ENCODE data around the gene SLC27A3. TPM values are rescaled to one million over a fixed set of nuclear protein-coding genes. Genes with fewer than 3 reads are reported as not detected.

Gene SLC27A3
- total and polyA plus RNA-seq, 9 of the 15 experiments (the other 6 are each of a cell fraction or from before 2014, with no cell fraction given) = 0.57 to 5.2 (median 2.8) TPM

DNA sequence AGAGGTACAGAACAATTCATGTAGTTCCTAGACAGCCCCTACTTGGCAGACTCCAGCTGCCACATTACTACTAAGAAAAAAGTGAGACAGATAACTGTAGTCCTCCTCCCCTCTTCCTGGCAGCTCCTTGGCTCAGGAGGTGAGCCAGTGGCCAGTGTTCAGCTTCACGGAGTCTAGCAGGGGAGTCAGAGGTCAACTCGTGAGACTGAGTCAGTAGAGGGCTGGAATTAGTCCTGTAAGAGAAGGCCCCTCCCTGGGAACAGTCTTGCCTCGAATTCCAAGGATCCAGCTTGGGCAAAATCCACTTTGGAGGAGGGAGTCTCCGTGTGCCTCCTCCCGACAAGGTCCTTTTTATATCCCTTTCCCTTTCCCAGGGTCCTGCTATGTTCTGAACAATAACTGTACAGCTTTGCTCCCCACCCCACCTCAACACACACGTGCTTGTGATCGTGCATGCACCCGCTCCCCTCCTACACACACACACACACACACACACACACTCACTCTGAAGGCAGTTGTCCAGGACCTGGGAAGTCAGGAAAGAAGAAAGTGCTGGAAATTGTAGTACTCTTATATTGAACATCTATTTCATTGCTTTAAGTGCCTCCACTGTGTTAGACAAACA, 22.5 kb upstream of the SLC27A3 start (continued):
- TF ChIP-seq, protein P1, sequence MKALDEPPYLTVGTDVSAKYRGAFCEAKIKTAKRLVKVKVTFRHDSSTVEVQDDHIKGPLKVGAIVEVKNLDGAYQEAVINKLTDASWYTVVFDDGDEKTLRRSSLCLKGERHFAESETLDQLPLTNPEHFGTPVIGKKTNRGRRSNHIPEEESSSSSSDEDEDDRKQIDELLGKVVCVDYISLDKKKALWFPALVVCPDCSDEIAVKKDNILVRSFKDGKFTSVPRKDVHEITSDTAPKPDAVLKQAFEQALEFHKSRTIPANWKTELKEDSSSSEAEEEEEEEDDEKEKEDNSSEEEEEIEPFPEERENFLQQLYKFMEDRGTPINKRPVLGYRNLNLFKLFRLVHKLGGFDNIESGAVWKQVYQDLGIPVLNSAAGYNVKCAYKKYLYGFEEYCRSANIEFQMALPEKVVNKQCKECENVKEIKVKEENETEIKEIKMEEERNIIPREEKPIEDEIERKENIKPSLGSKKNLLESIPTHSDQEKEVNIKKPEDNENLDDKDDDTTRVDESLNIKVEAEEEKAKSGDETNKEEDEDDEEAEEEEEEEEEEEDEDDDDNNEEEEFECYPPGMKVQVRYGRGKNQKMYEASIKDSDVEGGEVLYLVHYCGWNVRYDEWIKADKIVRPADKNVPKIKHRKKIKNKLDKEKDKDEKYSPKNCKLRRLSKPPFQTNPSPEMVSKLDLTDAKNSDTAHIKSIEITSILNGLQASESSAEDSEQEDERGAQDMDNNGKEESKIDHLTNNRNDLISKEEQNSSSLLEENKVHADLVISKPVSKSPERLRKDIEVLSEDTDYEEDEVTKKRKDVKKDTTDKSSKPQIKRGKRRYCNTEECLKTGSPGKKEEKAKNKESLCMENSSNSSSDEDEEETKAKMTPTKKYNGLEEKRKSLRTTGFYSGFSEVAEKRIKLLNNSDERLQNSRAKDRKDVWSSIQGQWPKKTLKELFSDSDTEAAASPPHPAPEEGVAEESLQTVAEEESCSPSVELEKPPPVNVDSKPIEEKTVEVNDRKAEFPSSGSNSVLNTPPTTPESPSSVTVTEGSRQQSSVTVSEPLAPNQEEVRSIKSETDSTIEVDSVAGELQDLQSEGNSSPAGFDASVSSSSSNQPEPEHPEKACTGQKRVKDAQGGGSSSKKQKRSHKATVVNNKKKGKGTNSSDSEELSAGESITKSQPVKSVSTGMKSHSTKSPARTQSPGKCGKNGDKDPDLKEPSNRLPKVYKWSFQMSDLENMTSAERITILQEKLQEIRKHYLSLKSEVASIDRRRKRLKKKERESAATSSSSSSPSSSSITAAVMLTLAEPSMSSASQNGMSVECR (CRISPR knock-in tag; IDR thresholded peaks at IDR 0.05) = no peak
- TF ChIP-seq THRAP3 (IDR thresholded peaks at IDR 0.05; ENCODE audit: borderline replicate concordance) (no peak), POLR2AphosphoS2 (IDR thresholded peaks at IDR 0.05; ENCODE audit: low read length) (no peak), ZNF184 (CRISPR knock-in tag; IDR thresholded peaks at IDR 0.05) (no peak), MAFF (IDR thresholded peaks at IDR 0.05; ENCODE audit: low read length) (no peak), SAFB (IDR thresholded peaks at IDR 0.05; ENCODE audit: borderline replicate concordance, low read depth, low read length) (no peak), PURB (CRISPR knock-in tag; IDR thresholded peaks at IDR 0.05; ENCODE audit: low read depth) (no peak), BACH1 (tag; IDR thresholded peaks at IDR 0.05) (no peak), SRSF9 (IDR thresholded peaks at IDR 0.05; ENCODE audit: borderline replicate concordance, low read depth, low read length) (no peak), EGR1 (conservative IDR thresholded peaks at IDR 0.05) (no peak), KHSRP (IDR thresholded peaks at IDR 0.05) (no peak)
- TF ChIP-seq, protein P2, sequence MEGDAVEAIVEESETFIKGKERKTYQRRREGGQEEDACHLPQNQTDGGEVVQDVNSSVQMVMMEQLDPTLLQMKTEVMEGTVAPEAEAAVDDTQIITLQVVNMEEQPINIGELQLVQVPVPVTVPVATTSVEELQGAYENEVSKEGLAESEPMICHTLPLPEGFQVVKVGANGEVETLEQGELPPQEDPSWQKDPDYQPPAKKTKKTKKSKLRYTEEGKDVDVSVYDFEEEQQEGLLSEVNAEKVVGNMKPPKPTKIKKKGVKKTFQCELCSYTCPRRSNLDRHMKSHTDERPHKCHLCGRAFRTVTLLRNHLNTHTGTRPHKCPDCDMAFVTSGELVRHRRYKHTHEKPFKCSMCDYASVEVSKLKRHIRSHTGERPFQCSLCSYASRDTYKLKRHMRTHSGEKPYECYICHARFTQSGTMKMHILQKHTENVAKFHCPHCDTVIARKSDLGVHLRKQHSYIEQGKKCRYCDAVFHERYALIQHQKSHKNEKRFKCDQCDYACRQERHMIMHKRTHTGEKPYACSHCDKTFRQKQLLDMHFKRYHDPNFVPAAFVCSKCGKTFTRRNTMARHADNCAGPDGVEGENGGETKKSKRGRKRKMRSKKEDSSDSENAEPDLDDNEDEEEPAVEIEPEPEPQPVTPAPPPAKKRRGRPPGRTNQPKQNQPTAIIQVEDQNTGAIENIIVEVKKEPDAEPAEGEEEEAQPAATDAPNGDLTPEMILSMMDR (IDR thresholded peaks at IDR 0.05 in 2 of 3, conservative IDR thresholded peaks at IDR 0.05 in 1 of 3; ENCODE audit: insufficient read depth in 2 of 3, low read depth in 1 of 3, low read length in 3 of 3) = no peak
- TF ChIP-seq, protein P3, sequence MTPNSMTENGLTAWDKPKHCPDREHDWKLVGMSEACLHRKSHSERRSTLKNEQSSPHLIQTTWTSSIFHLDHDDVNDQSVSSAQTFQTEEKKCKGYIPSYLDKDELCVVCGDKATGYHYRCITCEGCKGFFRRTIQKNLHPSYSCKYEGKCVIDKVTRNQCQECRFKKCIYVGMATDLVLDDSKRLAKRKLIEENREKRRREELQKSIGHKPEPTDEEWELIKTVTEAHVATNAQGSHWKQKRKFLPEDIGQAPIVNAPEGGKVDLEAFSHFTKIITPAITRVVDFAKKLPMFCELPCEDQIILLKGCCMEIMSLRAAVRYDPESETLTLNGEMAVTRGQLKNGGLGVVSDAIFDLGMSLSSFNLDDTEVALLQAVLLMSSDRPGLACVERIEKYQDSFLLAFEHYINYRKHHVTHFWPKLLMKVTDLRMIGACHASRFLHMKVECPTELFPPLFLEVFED (CRISPR knock-in tag; conservative IDR thresholded peaks at IDR 0.05) = no peak
- TF ChIP-seq, protein P4, sequence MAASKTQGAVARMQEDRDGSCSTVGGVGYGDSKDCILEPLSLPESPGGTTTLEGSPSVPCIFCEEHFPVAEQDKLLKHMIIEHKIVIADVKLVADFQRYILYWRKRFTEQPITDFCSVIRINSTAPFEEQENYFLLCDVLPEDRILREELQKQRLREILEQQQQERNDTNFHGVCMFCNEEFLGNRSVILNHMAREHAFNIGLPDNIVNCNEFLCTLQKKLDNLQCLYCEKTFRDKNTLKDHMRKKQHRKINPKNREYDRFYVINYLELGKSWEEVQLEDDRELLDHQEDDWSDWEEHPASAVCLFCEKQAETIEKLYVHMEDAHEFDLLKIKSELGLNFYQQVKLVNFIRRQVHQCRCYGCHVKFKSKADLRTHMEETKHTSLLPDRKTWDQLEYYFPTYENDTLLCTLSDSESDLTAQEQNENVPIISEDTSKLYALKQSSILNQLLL (CRISPR knock-in tag; IDR thresholded peaks at IDR 0.05; ENCODE audit: borderline replicate concordance) = no peak

All from K562 (cell line).